Prostate gland (tissue), 2 donors: ENCODE results near the gene GNAQ. TPM values are rescaled to one million over a fixed set of nuclear protein-coding genes. Genes with fewer than 3 reads are reported as not detected.

Experiments used
- DNase-seq: peaks from one replicate; pipeline ENCODE4 v3.0.0-alpha.2; 2019; ENCODE audit warnings: low spot score
- H3K27ac ChIP-seq, 2 donors: fragments of 200-600 bp; sonication (generic); 2 replicates each; pipeline ENCODE4 v1.5.1; 2017 to 2019
- H3K27me3 ChIP-seq: fragments of 200-600 bp; sonication (generic); replicated peaks from 2 replicates; pipeline ENCODE4 v1.5.1; 2019; ENCODE audit not compliant: insufficient read depth
- H3K36me3 ChIP-seq, 2 donors: fragments of 200-600 bp; sonication (generic); 1 replicate in 1 of 2; 2 replicates in 1 of 2; pipeline versions ENCODE4 v1.5.1 to v1.8.1; 2017 to 2019
- H3K4me1 ChIP-seq: fragments of 200-600 bp; sonication (generic); replicated peaks from 2 replicates; pipeline ENCODE4 v1.5.1; 2019
- H3K4me3 ChIP-seq, 2 donors: fragments of 200-600 bp; sonication (generic); 2 replicates each; pipeline ENCODE4 v1.5.1; 2017 to 2019
- H3K9me3 ChIP-seq: fragments of 200-600 bp; sonication (generic); 2 replicates; pipeline ENCODE4 v1.5.1; 2017
- CTCF ChIP-seq, 4 experiments: fragments of 200-600 bp in 2 of 4; fragments of 450-650 bp in 2 of 4; sonication (generic) in 2 of 4; IDR thresholded peaks; 1 replicate in 3 of 4; 2 replicates in 1 of 4; pipeline ENCODE4 v1.5.1; 2016 to 2019; ENCODE audit warnings: antibody characterized with exemption in 4 of 4, mild to moderate bottlenecking in 2 of 4, moderate library complexity in 2 of 4
- POLR2A ChIP-seq: fragments of 450-650 bp; IDR thresholded peaks from one replicate; pipeline ENCODE4 v1.6.1; 2016; ENCODE audit warnings: antibody characterized with exemption, mild to moderate bottlenecking
- POLR2AphosphoS5 ChIP-seq: sonication (generic); formaldehyde crosslinking; IDR thresholded peaks from one replicate; pipeline ENCODE4 v1.6.1; 2017; ENCODE audit warnings: antibody characterized with exemption
- WGBS: methylation state at CpG from one replicate; pipeline ENCODE4 v1.1.5; 2018; 5-methylcytosine and 5-hydroxymethylcytosine counted together
- intact Hi-C: fragments of 100-400 bp; cut with DNase I; formaldehyde crosslinking; loops from one replicate; pipeline ENCODE4 v1.14.2; 2022
- total RNA-seq, 2 donors: library from RNA; depleted of rRNA; stranded (reverse); fragments of >200 nt; gene quantifications; one replicate each; pipeline ENCODE4 v1.1.0, GENCODE V29; 2016

Gene GNAQ
- total RNA-seq, 2 donors from 2014 or later = 35.0 to 43.7 TPM

GRCh38 chr9:77817590-77818311 is 213.9 kb downstream of the GNAQ start:
- Histone ChIP-seq H3K4me3 (no peak overlapping the region), H3K36me3 (no peaks in the 10 kb centered on the region), H3K27me3 (no peaks in the 10 kb centered on the region), H3K9me3 (no peaks in the 10 kb centered on the region), H3K27ac (no peak overlapping the region), H3K4me1 (no peaks in the 10 kb centered on the region)
- 95% methylated on average over 7 of the region's 7 CpGs for WGBS
- intact Hi-C loops = no loop called here
- no peak for DNase-seq
- no peak for TF ChIP-seq POLR2A
- no peak for TF ChIP-seq CTCF (IDR thresholded peaks at IDR 0.05)
- TF ChIP-seq POLR2AphosphoS5 = no peak

GRCh38 chr9:77816641-77817341 is 214.8 kb downstream of the GNAQ start:
- Histone ChIP-seq H3K4me3 (no peak overlapping the region), H3K27me3 (no peaks in the 10 kb centered on the region), H3K9me3 (no peaks in the 10 kb centered on the region), H3K27ac (no peak overlapping the region), H3K4me1 (no peaks in the 10 kb centered on the region), H3K36me3 (no peaks in the 10 kb centered on the region)
- TF ChIP-seq POLR2AphosphoS5 = no peak
- TF ChIP-seq CTCF (IDR thresholded peaks at IDR 0.05) = no peak
- TF ChIP-seq POLR2A = no peak
- 93% methylated on average over 6 of the region's 6 CpGs for WGBS
- intact Hi-C loops = no loop called here
- no peak for DNase-seq

- WGBS = 81% methylated on average over 2 of the region's 2 CpGs
- Histone ChIP-seq H3K4me1 (no peaks in the 10 kb centered on the region), H3K9me3 (no peaks in the 10 kb centered on the region), H3K27ac (no peak overlapping the region), H3K27me3 (no peaks in the 10 kb centered on the region), H3K4me3 (no peak overlapping the region), H3K36me3 (no peaks in the 10 kb centered on the region)
- TF ChIP-seq CTCF (IDR thresholded peaks at IDR 0.05) = no peak
- TF ChIP-seq POLR2A = no peak
- TF ChIP-seq POLR2AphosphoS5 = no peak
- intact Hi-C loops = no loop called here
- DNase-seq = no peak
These were observed 216.4 kb downstream of the GNAQ start for GRCh38 chr9:77815260-77815659.

- WGBS = 86% methylated on average over 1 of the region's 1 CpG
- Histone ChIP-seq H3K27ac (no peak overlapping the region), H3K4me3 (no peak overlapping the region), H3K36me3 (no peaks in the 10 kb centered on the region), H3K9me3 (no peaks in the 10 kb centered on the region), H3K27me3 (no peaks in the 10 kb centered on the region), H3K4me1 (no peaks in the 10 kb centered on the region)
- no peak for DNase-seq
- intact Hi-C loops = no loop called here
- no peak for TF ChIP-seq POLR2AphosphoS5
These were observed 219.8 kb downstream of the GNAQ start for GRCh38 chr9:77811832-77812231.

GRCh38 chr9:77810637-77811119 is 220.9 kb downstream of the GNAQ start:
- Histone ChIP-seq H3K4me3 (no peak overlapping the region), H3K27ac (no peak overlapping the region), H3K9me3 (no peaks in the 10 kb centered on the region), H3K4me1 (no peaks in the 10 kb centered on the region), H3K36me3 (no peaks in the 10 kb centered on the region), H3K27me3 (no peaks in the 10 kb centered on the region)
- WGBS = 85% methylated on average over 4 of the region's 4 CpGs
- intact Hi-C loops = no loop called here
- TF ChIP-seq POLR2A = no peak
- no peak for DNase-seq
